Stimulated activated memory B cell treated with anti-CD40 and anti-IgM and Interleukin-4, amounts not matched to agents 10 μg/mL and 1 μg/mL and 100 μg/mL, for 72 hours (primary cell): ENCODE measurements around the gene PNPLA7.
A peak's percentile ranks its signal among the peaks of the same experiment; 100 is the strongest.

Experiments used
- ATAC-seq: fragments of 150-1000 bp; cut with Tn5 transposase; 2 replicates; pipeline ENCODE4 v1.10.0; 2021
- H3K27ac Mint-ChIP-seq: one replicate; pipeline ENCODE4 v1.8.0; 2022; ENCODE audit warnings: mild to moderate bottlenecking, mixed read lengths
- H3K27me3 Mint-ChIP-seq: one replicate; pipeline ENCODE4 v1.8.0; 2022; ENCODE audit warnings: mixed read lengths
- H3K36me3 Mint-ChIP-seq: one replicate; pipeline ENCODE4 v1.8.0; 2022; ENCODE audit warnings: mixed read lengths
- H3K4me1 Mint-ChIP-seq: one replicate; pipeline ENCODE4 v1.8.0; 2022; ENCODE audit warnings: mixed read lengths
- H3K4me3 Mint-ChIP-seq: one replicate; pipeline ENCODE4 v1.8.0; 2022; ENCODE audit warnings: mild to moderate bottlenecking, moderate library complexity, mixed read lengths
- H3K9me3 Mint-ChIP-seq: one replicate; pipeline ENCODE4 v1.8.0; 2022; ENCODE audit warnings: mixed read lengths

The PNPLA7 gene

GRCh38 chr9:137445930-137446431, 104.2 kb downstream of the PNPLA7 start:
- Mint-ChIP-seq H3K4me3 (no peak overlapping the region), H3K36me3 (peaks cover 16% of the 10 kb centered on the region), H3K4me1 (peaks cover 22% of the 10 kb centered on the region), H3K27me3 (peaks cover 47% of the 10 kb centered on the region), H3K27ac (no peak overlapping the region), H3K9me3 (no peaks in the 10 kb centered on the region)
- ATAC-seq = no peak

- Mint-ChIP-seq H3K9me3 (no peaks in the 10 kb centered on the region), H3K4me1 (peaks cover 21% of the 10 kb centered on the region), H3K27me3 (peaks cover 47% of the 10 kb centered on the region), H3K4me3 (no peak overlapping the region), H3K36me3 (peaks cover 15% of the 10 kb centered on the region), H3K27ac (no peak overlapping the region)
- ATAC-seq = peak; percentile 83
Observed at GRCh38 chr9:137445275-137445807, 104.9 kb downstream of the PNPLA7 start.

- Mint-ChIP-seq H3K4me3 (no peak overlapping the region), H3K27me3 (peaks cover 54% of the 10 kb centered on the region), H3K9me3 (no peaks in the 10 kb centered on the region), H3K4me1 (peaks cover 14% of the 10 kb centered on the region), H3K36me3 (peaks cover 4% of the 10 kb centered on the region), H3K27ac (no peak overlapping the region)
- no peak for ATAC-seq
Observed at GRCh38 chr9:137444106-137444790, 106.0 kb downstream of the PNPLA7 start.

GRCh38 chr9:137441935-137442321, 108.3 kb downstream of the PNPLA7 start:
- H3K27me3 Mint-ChIP-seq = peaks cover 65% of the 10 kb centered on the region
- H3K36me3 Mint-ChIP-seq = no peaks in the 10 kb centered on the region
- H3K27ac Mint-ChIP-seq = no peak overlapping the region
- ATAC-seq = no peak
- peak overlapping the region; percentile 5 for H3K4me3 Mint-ChIP-seq
- H3K4me1 Mint-ChIP-seq = peaks cover 10% of the 10 kb centered on the region
- H3K9me3 Mint-ChIP-seq = no peaks in the 10 kb centered on the region

GRCh38 chr9:137441289-137441934, 108.8 kb downstream of the PNPLA7 start, which contains the start of gene ENTPD8:
TSS of gene ENTPD8 (minus strand) at chr9:137441357. CDS start at chr9:137438285, 3,072 bp downstream.
- Mint-ChIP-seq H3K36me3 (no peaks in the 10 kb centered on the region), H3K4me1 (peaks cover 7% of the 10 kb centered on the region), H3K27me3 (peaks cover 62% of the 10 kb centered on the region), H3K9me3 (no peaks in the 10 kb centered on the region), H3K4me3 (peak within 1 kb of the TSS; percentile 5), H3K27ac (no peak within 1 kb of the TSS)
- peak; percentile 34 for ATAC-seq

GRCh38 chr9:137439158-137439714, 111.0 kb downstream of the PNPLA7 start:
- H3K4me1 Mint-ChIP-seq = no peaks in the 10 kb centered on the region
- H3K4me3 Mint-ChIP-seq = no peak overlapping the region
- H3K36me3 Mint-ChIP-seq = no peaks in the 10 kb centered on the region
- H3K27ac Mint-ChIP-seq = no peak overlapping the region
- H3K27me3 Mint-ChIP-seq = peaks cover 64% of the 10 kb centered on the region
- no peaks in the 10 kb centered on the region for H3K9me3 Mint-ChIP-seq
- ATAC-seq = no peak

GRCh38 chr9:137438591-137439157, 111.5 kb downstream of the PNPLA7 start:
- H3K27me3 Mint-ChIP-seq = peaks cover 60% of the 10 kb centered on the region
- no peak overlapping the region for H3K27ac Mint-ChIP-seq
- no peak overlapping the region for H3K4me3 Mint-ChIP-seq
- no peaks in the 10 kb centered on the region for H3K36me3 Mint-ChIP-seq
- no peak for ATAC-seq
- no peaks in the 10 kb centered on the region for H3K9me3 Mint-ChIP-seq
- no peaks in the 10 kb centered on the region for H3K4me1 Mint-ChIP-seq

GRCh38 chr9:137437691-137438590, 112.3 kb downstream of the PNPLA7 start:
- no peaks in the 10 kb centered on the region for H3K9me3 Mint-ChIP-seq
- no peak for ATAC-seq

GRCh38 chr9:137436761-137437600, 113.2 kb downstream of the PNPLA7 start:
- Mint-ChIP-seq H3K27me3 (peaks cover 47% of the 10 kb centered on the region), H3K36me3 (no peaks in the 10 kb centered on the region), H3K27ac (no peak overlapping the region), H3K9me3 (no peaks in the 10 kb centered on the region), H3K4me3 (no peak overlapping the region), H3K4me1 (no peaks in the 10 kb centered on the region)
- ATAC-seq = no peak

More at GRCh38 chr9:137437691-137438590, 112.3 kb downstream of the PNPLA7 start:
- no peak overlapping the region for H3K4me3 Mint-ChIP-seq
- no peaks in the 10 kb centered on the region for H3K36me3 Mint-ChIP-seq
- H3K4me1 Mint-ChIP-seq = no peaks in the 10 kb centered on the region
- peaks cover 53% of the 10 kb centered on the region for H3K27me3 Mint-ChIP-seq
- no peak overlapping the region for H3K27ac Mint-ChIP-seq

- Mint-ChIP-seq H3K4me3 (no peak overlapping the region), H3K27ac (no peak overlapping the region), H3K36me3 (no peaks in the 10 kb centered on the region), H3K9me3 (no peaks in the 10 kb centered on the region), H3K27me3 (peaks cover 50% of the 10 kb centered on the region), H3K4me1 (no peaks in the 10 kb centered on the region)
- peak; percentile 55 for ATAC-seq
Observed at GRCh38 chr9:137435980-137436760, 114.0 kb downstream of the PNPLA7 start.

- Mint-ChIP-seq H3K4me1 (no peaks in the 10 kb centered on the region), H3K9me3 (no peaks in the 10 kb centered on the region), H3K36me3 (no peaks in the 10 kb centered on the region), H3K27me3 (peaks cover 54% of the 10 kb centered on the region), H3K27ac (no peak overlapping the region), H3K4me3 (no peak overlapping the region)
- no peak for ATAC-seq
Observed at GRCh38 chr9:137435381-137435891, 114.8 kb downstream of the PNPLA7 start.

- Mint-ChIP-seq H3K9me3 (no peaks in the 10 kb centered on the region), H3K27me3 (peaks cover 52% of the 10 kb centered on the region), H3K4me3 (no peak overlapping the region), H3K27ac (no peak overlapping the region), H3K36me3 (no peaks in the 10 kb centered on the region), H3K4me1 (peaks cover 2% of the 10 kb centered on the region)
- no peak for ATAC-seq
Observed at GRCh38 chr9:137434498-137435380, 115.5 kb downstream of the PNPLA7 start.
